ENCODE data around the gene WDR49.

DNA sequence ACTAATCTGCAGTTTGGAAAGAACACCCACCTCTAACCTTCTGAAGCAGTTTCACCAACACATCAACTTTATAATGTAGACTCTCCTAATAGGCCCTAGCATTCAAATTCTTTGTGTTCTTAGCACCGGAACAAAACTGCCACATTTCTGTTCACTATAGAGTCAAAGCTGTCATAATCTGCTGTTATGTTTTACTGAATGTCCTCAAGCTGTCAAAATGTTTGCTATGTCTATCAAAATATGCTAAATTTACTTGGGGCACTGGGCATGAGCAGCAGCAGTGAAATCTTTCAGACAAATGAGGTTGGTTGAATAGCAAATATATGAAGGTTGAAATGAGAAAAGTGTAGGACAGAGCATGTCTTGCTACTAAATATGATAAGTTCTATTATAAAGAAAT, 1.9 kb downstream of the WDR49 start:
- TF ChIP-seq, protein P1, sequence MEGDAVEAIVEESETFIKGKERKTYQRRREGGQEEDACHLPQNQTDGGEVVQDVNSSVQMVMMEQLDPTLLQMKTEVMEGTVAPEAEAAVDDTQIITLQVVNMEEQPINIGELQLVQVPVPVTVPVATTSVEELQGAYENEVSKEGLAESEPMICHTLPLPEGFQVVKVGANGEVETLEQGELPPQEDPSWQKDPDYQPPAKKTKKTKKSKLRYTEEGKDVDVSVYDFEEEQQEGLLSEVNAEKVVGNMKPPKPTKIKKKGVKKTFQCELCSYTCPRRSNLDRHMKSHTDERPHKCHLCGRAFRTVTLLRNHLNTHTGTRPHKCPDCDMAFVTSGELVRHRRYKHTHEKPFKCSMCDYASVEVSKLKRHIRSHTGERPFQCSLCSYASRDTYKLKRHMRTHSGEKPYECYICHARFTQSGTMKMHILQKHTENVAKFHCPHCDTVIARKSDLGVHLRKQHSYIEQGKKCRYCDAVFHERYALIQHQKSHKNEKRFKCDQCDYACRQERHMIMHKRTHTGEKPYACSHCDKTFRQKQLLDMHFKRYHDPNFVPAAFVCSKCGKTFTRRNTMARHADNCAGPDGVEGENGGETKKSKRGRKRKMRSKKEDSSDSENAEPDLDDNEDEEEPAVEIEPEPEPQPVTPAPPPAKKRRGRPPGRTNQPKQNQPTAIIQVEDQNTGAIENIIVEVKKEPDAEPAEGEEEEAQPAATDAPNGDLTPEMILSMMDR (IDR thresholded peaks at IDR 0.05) = no peak
- TF ChIP-seq POLR2A (IDR thresholded peaks at IDR 0.05) = no peak

Data from lower leg skin (tissue), 3 donors.